ENCODE measurements around the gene ARHGEF19. TPM values are rescaled to one million over a fixed set of nuclear protein-coding genes. Genes with fewer than 3 reads are reported as not detected.

Gene ARHGEF19
- total and polyA plus RNA-seq, 2 donors from 2014 or later = 3.5 to 8.2 TPM

GRCh38 chr1:16254263-16254928, 41.9 kb upstream of the ARHGEF19 start:
- H3K9me3 ChIP-seq (ENCODE audit: control insufficient read depth in 2 of 3, insufficient read depth in 1 of 3, low read length in 3 of 3) = no peaks in the 10 kb centered on the region
- no peak overlapping the region for H3K27ac ChIP-seq (ENCODE audit: low read depth in 2 of 2, low read length in 2 of 2)
- no peaks in the 10 kb centered on the region for H3K27me3 ChIP-seq (ENCODE audit: control insufficient read depth, insufficient read depth, low read length)
- H3K9ac ChIP-seq (ENCODE audit: low read length in 3 of 3) = no peak overlapping the region
- TF ChIP-seq, protein P1, sequence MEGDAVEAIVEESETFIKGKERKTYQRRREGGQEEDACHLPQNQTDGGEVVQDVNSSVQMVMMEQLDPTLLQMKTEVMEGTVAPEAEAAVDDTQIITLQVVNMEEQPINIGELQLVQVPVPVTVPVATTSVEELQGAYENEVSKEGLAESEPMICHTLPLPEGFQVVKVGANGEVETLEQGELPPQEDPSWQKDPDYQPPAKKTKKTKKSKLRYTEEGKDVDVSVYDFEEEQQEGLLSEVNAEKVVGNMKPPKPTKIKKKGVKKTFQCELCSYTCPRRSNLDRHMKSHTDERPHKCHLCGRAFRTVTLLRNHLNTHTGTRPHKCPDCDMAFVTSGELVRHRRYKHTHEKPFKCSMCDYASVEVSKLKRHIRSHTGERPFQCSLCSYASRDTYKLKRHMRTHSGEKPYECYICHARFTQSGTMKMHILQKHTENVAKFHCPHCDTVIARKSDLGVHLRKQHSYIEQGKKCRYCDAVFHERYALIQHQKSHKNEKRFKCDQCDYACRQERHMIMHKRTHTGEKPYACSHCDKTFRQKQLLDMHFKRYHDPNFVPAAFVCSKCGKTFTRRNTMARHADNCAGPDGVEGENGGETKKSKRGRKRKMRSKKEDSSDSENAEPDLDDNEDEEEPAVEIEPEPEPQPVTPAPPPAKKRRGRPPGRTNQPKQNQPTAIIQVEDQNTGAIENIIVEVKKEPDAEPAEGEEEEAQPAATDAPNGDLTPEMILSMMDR (IDR thresholded peaks at IDR 0.05; ENCODE audit: borderline replicate concordance, extremely low read depth, insufficient read depth) = no peak
- FAIRE-seq (no peak), DNase-seq (no peak)
- intact Hi-C loops (cut with DNase I) = no loop called here
- peaks cover 0 to 41% (median 29%) of the 10 kb centered on the region in 3 donors for H3K36me3 ChIP-seq (ENCODE audit: control insufficient read depth in 2 of 3, insufficient read depth in 3 of 3, low read length in 3 of 3)
- no peak overlapping the region for H3K4me3 ChIP-seq (ENCODE audit: low read length in 3 of 3)
- H3K4me1 ChIP-seq (ENCODE audit: control insufficient read depth in 2 of 3, insufficient read depth in 2 of 3, low read depth in 1 of 3, low read length in 3 of 3) = peaks cover 0 to 1% (median 0%) of the 10 kb centered on the region in 3 donors

DNA sequence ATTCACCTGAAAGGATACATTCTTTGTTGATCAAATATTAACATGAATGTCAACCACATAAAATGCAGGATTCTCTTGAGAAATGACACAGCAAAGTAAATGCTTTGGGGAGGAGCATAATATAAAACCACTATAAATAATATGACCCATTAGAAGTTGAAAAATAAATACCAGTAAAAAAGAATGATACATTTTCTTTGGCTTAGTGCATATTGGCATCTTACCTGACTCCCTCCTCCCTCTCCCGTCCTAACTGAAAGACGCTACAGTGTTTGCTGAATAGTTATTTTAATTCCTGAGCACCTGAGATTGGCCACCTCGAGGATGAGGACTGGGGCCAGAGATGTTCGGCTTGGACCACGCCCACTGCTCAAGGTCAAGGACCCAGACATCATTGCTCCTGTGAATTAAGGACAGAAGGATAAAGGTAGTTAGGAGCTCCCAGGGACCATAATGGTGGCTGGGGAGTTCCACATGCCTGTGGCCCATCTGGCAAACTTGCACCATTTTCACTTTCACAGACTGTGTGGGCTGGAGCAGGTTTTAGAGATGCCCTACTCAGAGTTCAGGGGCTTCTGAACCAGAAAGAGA, 41.0 kb upstream of the ARHGEF19 start:
- TF ChIP-seq, protein P1 (IDR thresholded peaks at IDR 0.05; ENCODE audit: borderline replicate concordance, extremely low read depth, insufficient read depth) = no peak
- no peak for FAIRE-seq
- H3K4me1 ChIP-seq (ENCODE audit: control insufficient read depth in 2 of 3, insufficient read depth in 2 of 3, low read depth in 1 of 3, low read length in 3 of 3) = peaks cover 0 to 9% (median 7%) of the 10 kb centered on the region in 3 donors
- intact Hi-C loops (cut with DNase I) = no loop called here
- H3K4me3 ChIP-seq (ENCODE audit: low read length in 3 of 3) = no peak overlapping the region
- H3K27me3 ChIP-seq (ENCODE audit: control insufficient read depth, insufficient read depth, low read length) = no peaks in the 10 kb centered on the region
- peaks cover 0 to 41% (median 29%) of the 10 kb centered on the region in 3 donors for H3K36me3 ChIP-seq (ENCODE audit: control insufficient read depth in 2 of 3, insufficient read depth in 3 of 3, low read length in 3 of 3)
- no peaks in the 10 kb centered on the region for H3K9me3 ChIP-seq (ENCODE audit: control insufficient read depth in 2 of 3, insufficient read depth in 1 of 3, low read length in 3 of 3)
- H3K9ac ChIP-seq (ENCODE audit: low read length in 3 of 3) = no peak overlapping the region
- DNase-seq = no peak
- no peak overlapping the region for H3K27ac ChIP-seq (ENCODE audit: low read depth in 2 of 2, low read length in 2 of 2)

- H3K4me1 ChIP-seq (ENCODE audit: control insufficient read depth in 2 of 3, insufficient read depth in 2 of 3, low read depth in 1 of 3, low read length in 3 of 3) = peaks cover 0 to 10% (median 8%) of the 10 kb centered on the region in 3 donors
Observed at GRCh38 chr1:16252912-16253311, 40.5 kb upstream of the ARHGEF19 start.

More at GRCh38 chr1:16252912-16253311, 40.5 kb upstream of the ARHGEF19 start:
- intact Hi-C loops (cut with DNase I) = no loop called here
- Histone ChIP-seq H3K27ac (ENCODE audit: low read depth in 2 of 2, low read length in 2 of 2) (no peak overlapping the region), H3K9ac (ENCODE audit: low read length in 3 of 3) (no peak overlapping the region), H3K27me3 (ENCODE audit: control insufficient read depth, insufficient read depth, low read length) (no peaks in the 10 kb centered on the region), H3K4me3 (ENCODE audit: low read length in 3 of 3) (no peak overlapping the region), H3K9me3 (ENCODE audit: control insufficient read depth in 2 of 3, insufficient read depth in 1 of 3, low read length in 3 of 3) (no peaks in the 10 kb centered on the region), H3K36me3 (ENCODE audit: control insufficient read depth in 2 of 3, insufficient read depth in 3 of 3, low read length in 3 of 3) (peaks cover 0 to 41% (median 29%) of the 10 kb centered on the region in 3 donors)
- TF ChIP-seq, protein P1 (IDR thresholded peaks at IDR 0.05; ENCODE audit: borderline replicate concordance, extremely low read depth, insufficient read depth) = no peak
- FAIRE-seq = no peak
- DNase-seq = no peak

Measured in kidney (tissue), 14 donors.